Neural cell (in vitro differentiated cells): ENCODE results near the gene PALD1. TPM values are rescaled to one million over a fixed set of nuclear protein-coding genes. Genes with fewer than 3 reads are reported as not detected.

Experiments used
- H2AFZ ChIP-seq: fragments of 200-600, 300-800 bp; sonication (generic), shearing (Covaris generic); 2 replicates; pipeline ENCODE4 v1.6.0; 2014; ENCODE audit warnings: low read depth, mild to moderate bottlenecking, antibody characterized with exemption, low read length, moderate library complexity
- H3F3A ChIP-seq: fragments of 200-600 bp; shearing (Covaris generic); 2 replicates; pipeline ENCODE4 v1.6.1; 2016; ENCODE audit warnings: mild to moderate bottlenecking, moderate library complexity, mixed read lengths, antibody characterized with exemption, low read length; ENCODE audit not compliant: insufficient read depth, poor library complexity, severe bottlenecking
- H3K27ac ChIP-seq: fragments of 200-600, 300-800 bp; sonication (generic), shearing (Covaris generic); 2 replicates; pipeline ENCODE4 v1.5.1; 2014; ENCODE audit warnings: mild to moderate bottlenecking, low read length, moderate library complexity
- H3K27me3 ChIP-seq: fragments of 300-800, 200-600 bp; sonication (generic), shearing (Covaris generic); 2 replicates; pipeline ENCODE4 v1.6.0; 2014; ENCODE audit warnings: mild to moderate bottlenecking, low read depth, low read length, moderate library complexity; ENCODE audit not compliant: insufficient read depth
- H3K36me3 ChIP-seq: fragments of 300-800, 200-600 bp; sonication (generic), shearing (Covaris generic); 2 replicates; pipeline ENCODE4 v1.5.1; 2014; ENCODE audit warnings: mild to moderate bottlenecking, antibody characterized with exemption, low read length, moderate library complexity; ENCODE audit not compliant: insufficient read depth
- H3K4me2 ChIP-seq: fragments of 300-800, 200-600 bp; sonication (generic), shearing (Covaris generic); 2 replicates; pipeline ENCODE4 v1.6.0; 2014; ENCODE audit warnings: mild to moderate bottlenecking, low read length
- H3K4me3 ChIP-seq: fragments of 300-800, 200-600 bp; sonication (generic), shearing (Covaris generic); 2 replicates; pipeline ENCODE4 v1.5.1; 2014; ENCODE audit warnings: mild to moderate bottlenecking, low read length, moderate library complexity
- H3K79me2 ChIP-seq: fragments of 200-600 bp; shearing (Covaris generic); replicated peaks from 2 replicates; pipeline ENCODE4 v1.6.0; 2014; ENCODE audit warnings: mild to moderate bottlenecking, low read length, moderate library complexity; ENCODE audit not compliant: insufficient read depth
- H3K9ac ChIP-seq: fragments of 300-800, 200-600 bp; sonication (generic), shearing (Covaris generic); 2 replicates; pipeline ENCODE4 v1.6.1; 2016; ENCODE audit warnings: mild to moderate bottlenecking, low read length, mixed read lengths
- H3K9me2 ChIP-seq: fragments of 200-600 bp; shearing (Covaris generic); 2 replicates; pipeline ENCODE4 v1.6.1; 2016; ENCODE audit warnings: mild to moderate bottlenecking, low read length, mixed read lengths; ENCODE audit not compliant: insufficient read depth
- H3K9me3 ChIP-seq: fragments of 200-600, 300-800 bp; sonication (generic), shearing (Covaris generic); 2 replicates; pipeline ENCODE4 v1.6.1; 2016; ENCODE audit warnings: mild to moderate bottlenecking, mixed run types, low read length, moderate library complexity, mixed read lengths
- H4K20me1 ChIP-seq: fragments of 200-600 bp; shearing (Covaris generic); 2 replicates; pipeline ENCODE4 v1.6.1; 2016; ENCODE audit warnings: mild to moderate bottlenecking, mixed run types; ENCODE audit not compliant: insufficient read depth
- CTCF ChIP-seq: fragments of 450-650 bp; IDR thresholded peaks from 2 replicates; pipeline ENCODE4 v1.5.1; 2014; ENCODE audit warnings: antibody characterized with exemption, mild to moderate bottlenecking, moderate library complexity; ENCODE audit not compliant: poor library complexity, severe bottlenecking
- EP300 ChIP-seq: fragments of 450-650 bp; conservative IDR thresholded peaks from 2 replicates; pipeline ENCODE4 v1.6.1; 2014; ENCODE audit warnings: antibody characterized with exemption, mild to moderate bottlenecking, moderate library complexity; ENCODE audit not compliant: poor library complexity, severe bottlenecking
- EZH2 ChIP-seq: fragments of 200-600, 300-800 bp; shearing (Covaris generic), sonication (generic); IDR thresholded peaks from 2 replicates; pipeline ENCODE4 v1.6.1; 2014; ENCODE audit warnings: antibody characterized with exemption, low read length, borderline replicate concordance, mild to moderate bottlenecking; ENCODE audit not compliant: insufficient read depth, poor library complexity, severe bottlenecking
- MXI1 ChIP-seq: fragments of 450-650 bp; conservative IDR thresholded peaks from 2 replicates; pipeline ENCODE4 v1.6.1; 2014; ENCODE audit warnings: antibody characterized with exemption, mild to moderate bottlenecking; ENCODE audit not compliant: poor library complexity, severe bottlenecking
- POLR2AphosphoS5 ChIP-seq: IDR thresholded peaks from 2 replicates; pipeline ENCODE4 v1.6.1; 2012
- RAD21 ChIP-seq: fragments of 450-650 bp; conservative IDR thresholded peaks from 2 replicates; pipeline ENCODE4 v1.6.1; 2014; ENCODE audit warnings: antibody characterized with exemption, mild to moderate bottlenecking, moderate library complexity
- REST ChIP-seq: IDR thresholded peaks from 2 replicates; pipeline ENCODE4 v1.6.1; 2012; ENCODE audit warnings: borderline replicate concordance
- SMC3 ChIP-seq: fragments of 450-650 bp; conservative IDR thresholded peaks from 2 replicates; pipeline ENCODE4 v1.6.1; 2014; ENCODE audit warnings: antibody characterized with exemption, mild to moderate bottlenecking, moderate library complexity; ENCODE audit not compliant: poor library complexity
- TAF1 ChIP-seq: IDR thresholded peaks from 2 replicates; pipeline ENCODE4 v1.6.1; 2012; ENCODE audit warnings: low read depth
- polyA plus RNA-seq: library from polyadenylated mRNA; depleted of rRNA; stranded (reverse); fragments of >200 nt; gene quantifications from 2 replicates; pipeline ENCODE4 v1.2.3, GENCODE V29; 2014

The PALD1 gene
- polyA plus RNA-seq, 1 donor from 2014 or later: 1.1 TPM

DNA sequence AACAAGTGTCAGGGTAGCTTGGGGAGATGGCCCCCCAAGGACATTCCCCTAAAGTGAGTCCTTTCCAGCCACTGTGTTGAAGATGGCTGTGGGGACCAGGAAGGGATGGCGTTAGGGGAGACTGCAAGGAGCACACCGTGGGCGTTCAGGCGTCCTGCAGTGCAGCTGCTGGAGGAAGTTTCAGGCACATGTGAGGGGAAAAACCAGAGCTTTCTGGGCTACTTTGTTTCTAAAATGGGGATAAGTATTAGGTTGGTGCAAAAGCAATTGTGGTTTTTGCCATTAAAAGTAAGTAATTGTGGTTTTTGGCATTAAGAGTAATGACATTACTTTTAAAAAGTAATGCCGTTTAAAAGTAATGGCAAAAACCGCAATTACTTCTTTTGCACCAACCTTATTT lies 109.7 kb downstream of the PALD1 start:
- H3K9me3 ChIP-seq: no peaks in the 10 kb centered on the region
- TF ChIP-seq CTCF: no peak
- TF ChIP-seq POLR2AphosphoS5: no peak
- TF ChIP-seq MXI1: no peak
- TF ChIP-seq SMC3: no peak
- TF ChIP-seq TAF1: no peak
- TF ChIP-seq EZH2: no peak
- no peak for TF ChIP-seq RAD21
- H3K27me3 ChIP-seq: no peaks in the 10 kb centered on the region

GRCh38 chr10:70588859-70589570 lies 110.4 kb downstream of the PALD1 start:
- Histone ChIP-seq H3K4me3 (no peak overlapping the region), H3K4me2 (no peak overlapping the region), H3F3A (no peaks in the 10 kb centered on the region), H2AFZ (no peak overlapping the region), H3K9ac (no peak overlapping the region), H3K9me2 (no peaks in the 10 kb centered on the region), H3K36me3 (no peaks in the 10 kb centered on the region), H3K27ac (no peak overlapping the region), H3K9me3 (no peaks in the 10 kb centered on the region), H3K79me2 (no peaks in the 10 kb centered on the region), H3K27me3 (no peaks in the 10 kb centered on the region), H4K20me1 (no peaks in the 10 kb centered on the region)
- TF ChIP-seq CTCF (no peak), MXI1 (no peak), TAF1 (no peak), SMC3 (no peak), EZH2 (no peak), EP300 (no peak), REST (no peak), RAD21 (no peak), POLR2AphosphoS5 (no peak)

More for the DNA sequence above, 109.7 kb downstream of the PALD1 start:
- H3K4me3 ChIP-seq: no peak overlapping the region
- no peaks in the 10 kb centered on the region for H4K20me1 ChIP-seq
- no peaks in the 10 kb centered on the region for H3K79me2 ChIP-seq
- no peaks in the 10 kb centered on the region for H3K9me2 ChIP-seq
- no peak overlapping the region for H2AFZ ChIP-seq
- no peak overlapping the region for H3K4me2 ChIP-seq
- no peak overlapping the region for H3K27ac ChIP-seq
- H3K9ac ChIP-seq: no peak overlapping the region
- H3F3A ChIP-seq: no peaks in the 10 kb centered on the region
- H3K36me3 ChIP-seq: no peaks in the 10 kb centered on the region
